Endothelial cell of umbilical vein (primary cell): ENCODE results near the gene CCSER1. TPM values are rescaled to one million over a fixed set of nuclear protein-coding genes. Genes with fewer than 3 reads are reported as not detected.
A peak's percentile ranks its signal among the peaks of the same experiment; 100 is the strongest.

Source experiments
- BruUV-seq: library from RNA; stranded (reverse); fragments of 400-500 nt; replicated peaks from 2 replicates; lab custom pipeline; 2021; lab: Mats Ljungman, UMichigan
- CTCF ChIA-PET: fragments of 300-600, 350-600 bp; sonication (Branson Sonifier 250); formaldehyde crosslinking; loops from one replicate; lab custom pipeline; 2021; ENCODE audit warnings: antibody characterized with exemption, inconsistent platforms; lab: Charles Lee
- POLR2A ChIA-PET: fragments of 300-600, 350-600 bp; sonication (Branson Sonifier 250); formaldehyde crosslinking; loops from one replicate; lab custom pipeline; 2021; ENCODE audit warnings: antibody characterized with exemption, inconsistent platforms; lab: Charles Lee
- DNase-seq: peaks from one replicate; pipeline ENCODE4 v3.0.0-alpha.2; 2011; ENCODE audit warnings: low read depth, low spot score
- FAIRE-seq: peaks from 2 replicates; lab custom pipeline; 2011; peaks lifted over from hg19 to GRCh38; lab: Jason Lieb, UNC
- H2AFZ ChIP-seq: 2 replicates; pipeline ENCODE4 v1.6.0; 2012; ENCODE audit warnings: low read depth, low read length, control low read depth, inconsistent platforms
- H3K27ac ChIP-seq: 2 replicates; pipeline ENCODE4 v1.5.1; 2011; ENCODE audit warnings: low read depth, mild to moderate bottlenecking, control low read depth, low read length, moderate library complexity; ENCODE audit not compliant: insufficient read depth
- H3K27me3 ChIP-seq, 2 experiments: 2 replicates each; pipeline versions ENCODE4 v1.6.0 to v1.6.1; 2011; ENCODE audit warnings: low read length in 2 of 2, mixed read lengths in 1 of 2; ENCODE audit not compliant: control insufficient read depth in 2 of 2, insufficient read depth in 2 of 2
- H3K36me3 ChIP-seq, 2 experiments: 2 replicates in 1 of 2; 3 replicates in 1 of 2; pipeline ENCODE4 v1.5.1; 2011; ENCODE audit warnings: low read length in 2 of 2, mild to moderate bottlenecking in 1 of 2, moderate library complexity in 1 of 2; ENCODE audit not compliant: control insufficient read depth in 2 of 2, insufficient read depth in 2 of 2; ENCODE audit errors: extremely low read depth in 1 of 2
- H3K4me1 ChIP-seq: 3 replicates; pipeline ENCODE4 v1.5.1; 2011; ENCODE audit warnings: mild to moderate bottlenecking, low read length; ENCODE audit not compliant: control insufficient read depth, insufficient read depth; ENCODE audit errors: extremely low read depth
- H3K4me2 ChIP-seq: 2 replicates; pipeline ENCODE4 v1.6.1; 2011; ENCODE audit warnings: low read length, control low read depth, mixed read lengths; ENCODE audit not compliant: insufficient read depth
- H3K4me3 ChIP-seq, 3 experiments: fragments of 200-600 bp in 1 of 3; sonication (generic), shearing (Covaris generic) in 1 of 3; replicated peaks in 1 of 3; 2 replicates each; pipeline ENCODE4 v1.5.1; 2011 to 2016; ENCODE audit warnings: control low read depth in 3 of 3, low read length in 3 of 3, mild to moderate bottlenecking in 2 of 3, inconsistent platforms in 1 of 3, low read depth in 1 of 3, moderate library complexity in 1 of 3; ENCODE audit not compliant: insufficient read depth in 1 of 3
- H3K79me2 ChIP-seq: 2 replicates; pipeline ENCODE4 v1.6.0; 2012; ENCODE audit warnings: low read length, inconsistent platforms; ENCODE audit not compliant: control insufficient read depth, insufficient read depth
- H3K9ac ChIP-seq: replicated peaks from 2 replicates; pipeline ENCODE3; 2011; ENCODE audit warnings: low read length, control low read depth; ENCODE audit not compliant: insufficient read depth; ENCODE audit errors: extremely low read depth
- H3K9me1 ChIP-seq: replicated peaks from 3 replicates; pipeline ENCODE4 v1.6.0; 2011; ENCODE audit warnings: mild to moderate bottlenecking, low read length; ENCODE audit not compliant: control insufficient read depth, insufficient read depth; ENCODE audit errors: extremely low read depth
- H3K9me3 ChIP-seq: replicated peaks from 2 replicates; pipeline ENCODE4 v1.5.1; 2012; ENCODE audit warnings: low read length, inconsistent platforms; ENCODE audit not compliant: control insufficient read depth, insufficient read depth
- H4K20me1 ChIP-seq: replicated peaks from 2 replicates; pipeline ENCODE3; 2011; ENCODE audit warnings: mild to moderate bottlenecking, low read length; ENCODE audit not compliant: control insufficient read depth, insufficient read depth; ENCODE audit errors: extremely low read depth
- EZH2 ChIP-seq: IDR thresholded peaks from 2 replicates; pipeline ENCODE4 v1.6.1; 2012; ENCODE audit warnings: borderline replicate concordance, low read depth, mild to moderate bottlenecking, moderate library complexity, low read length, inconsistent platforms; ENCODE audit not compliant: severe bottlenecking
- FOS ChIP-seq: IDR thresholded peaks from 2 replicates; pipeline ENCODE4 v1.6.1; 2011; ENCODE audit warnings: mild to moderate bottlenecking, low read length, moderate library complexity, borderline replicate concordance; ENCODE audit not compliant: insufficient read depth
- GATA2 ChIP-seq: IDR thresholded peaks from 2 replicates; pipeline ENCODE4 v1.7.0; 2011; ENCODE audit warnings: low read depth, mild to moderate bottlenecking, moderate library complexity, mixed read lengths, low read length; ENCODE audit not compliant: insufficient read length, insufficient read depth
- JUN ChIP-seq: IDR thresholded peaks from 2 replicates; pipeline ENCODE4 v1.6.1; 2011; ENCODE audit warnings: borderline replicate concordance, low read depth; ENCODE audit not compliant: insufficient read length, insufficient read depth
- MAX ChIP-seq: IDR thresholded peaks from 2 replicates; pipeline ENCODE4 v1.6.1; 2011; ENCODE audit not compliant: insufficient read depth, insufficient read length
- MYC ChIP-seq: IDR thresholded peaks from one replicate; pipeline ENCODE4 v1.6.1; 2011; ENCODE audit warnings: mild to moderate bottlenecking, low read depth, low read length
- POLR2A ChIP-seq: IDR thresholded peaks from 2 replicates; pipeline ENCODE4 v1.6.1; 2012; ENCODE audit warnings: low read depth, mild to moderate bottlenecking, control low read depth, low read length
- POLR2AphosphoS5 ChIP-seq: IDR thresholded peaks from 2 replicates; pipeline ENCODE4 v1.6.1; 2012; ENCODE audit warnings: low read depth, mild to moderate bottlenecking, control low read depth, low read length, moderate library complexity; ENCODE audit not compliant: insufficient read depth
- dilution Hi-C: fragments of 300-500 bp; cut with MboI; formaldehyde crosslinking; loops from one replicate; pipeline ENCODE4 v1.15.0; 2019; ENCODE audit warnings: low sequenced_read_pairs; ENCODE audit not compliant: extremely low pct_ligation_motif_present
- intact Hi-C: fragments of 100-400 bp; cut with micrococcal nuclease; formaldehyde crosslinking; loops from one replicate; pipeline ENCODE4 v1.10.0; 2022
- polyA plus RNA-seq, 4 experiments: library from polyadenylated mRNA; depleted of rRNA in 3 of 4; stranded (reverse) in 3 of 4; unstranded in 1 of 4; fragments of >200 nt; gene quantifications; 2 replicates each; pipeline versions ENCODE4 v1.2.1 to v1.2.3, GENCODE V29; 2011 to 2012; ENCODE audit warnings: missing spikeins in 1 of 4
- total RNA-seq: library from RNA; stranded (reverse); gene quantifications from 2 replicates; pipeline ENCODE4 v1.2.3, GENCODE V29; 2021
- TF ChIP-seq, protein P1 (sequence below), 2 donors: IDR thresholded peaks; 1 replicate in 1 of 2; 2 replicates in 1 of 2; pipeline ENCODE4 v1.5.1; 2011; ENCODE audit warnings: low read length in 2 of 2, mild to moderate bottlenecking in 2 of 2, moderate library complexity in 2 of 2, control low read depth in 1 of 2, inconsistent platforms in 1 of 2, low read depth in 1 of 2; ENCODE audit not compliant: insufficient read depth in 1 of 2; ENCODE audit errors: extremely low read depth in 1 of 2

The CCSER1 gene
- total and polyA plus RNA-seq, 2 donors (not counting 3 experiments of a cell fraction or from before 2014, with no cell fraction given): 0.11 to 1.8 TPM

- Histone ChIP-seq H3K27me3 (no peaks in the 10 kb centered on the region), H3K9ac (no peak overlapping the region), H4K20me1 (no peaks in the 10 kb centered on the region), H3K4me3 (no peak overlapping the region), H3K4me2 (no peak overlapping the region), H3K4me1 (no peaks in the 10 kb centered on the region), H2AFZ (peak overlapping the region; percentile 26), H3K9me1 (no peaks in the 10 kb centered on the region), H3K9me3 (no peaks in the 10 kb centered on the region), H3K27ac (no peak overlapping the region), H3K79me2 (no peaks in the 10 kb centered on the region), H3K36me3 (no peaks in the 10 kb centered on the region)
- no TSS peak for BruUV-seq
- DNase-seq (no peak), FAIRE-seq (no peak)
- intact Hi-C loops (no loop called here), dilution Hi-C loops (no loop called here)
- CTCF ChIA-PET: no interaction called here
- POLR2A ChIA-PET: no interaction called here
- no peak for TF ChIP-seq POLR2AphosphoS5
- no peak for TF ChIP-seq GATA2
- no peak for TF ChIP-seq MAX
- TF ChIP-seq EZH2: no peak
- no peak for TF ChIP-seq MYC
- no peak for TF ChIP-seq JUN
- TF ChIP-seq POLR2A: no peak
- TF ChIP-seq, protein P1, sequence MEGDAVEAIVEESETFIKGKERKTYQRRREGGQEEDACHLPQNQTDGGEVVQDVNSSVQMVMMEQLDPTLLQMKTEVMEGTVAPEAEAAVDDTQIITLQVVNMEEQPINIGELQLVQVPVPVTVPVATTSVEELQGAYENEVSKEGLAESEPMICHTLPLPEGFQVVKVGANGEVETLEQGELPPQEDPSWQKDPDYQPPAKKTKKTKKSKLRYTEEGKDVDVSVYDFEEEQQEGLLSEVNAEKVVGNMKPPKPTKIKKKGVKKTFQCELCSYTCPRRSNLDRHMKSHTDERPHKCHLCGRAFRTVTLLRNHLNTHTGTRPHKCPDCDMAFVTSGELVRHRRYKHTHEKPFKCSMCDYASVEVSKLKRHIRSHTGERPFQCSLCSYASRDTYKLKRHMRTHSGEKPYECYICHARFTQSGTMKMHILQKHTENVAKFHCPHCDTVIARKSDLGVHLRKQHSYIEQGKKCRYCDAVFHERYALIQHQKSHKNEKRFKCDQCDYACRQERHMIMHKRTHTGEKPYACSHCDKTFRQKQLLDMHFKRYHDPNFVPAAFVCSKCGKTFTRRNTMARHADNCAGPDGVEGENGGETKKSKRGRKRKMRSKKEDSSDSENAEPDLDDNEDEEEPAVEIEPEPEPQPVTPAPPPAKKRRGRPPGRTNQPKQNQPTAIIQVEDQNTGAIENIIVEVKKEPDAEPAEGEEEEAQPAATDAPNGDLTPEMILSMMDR (IDR thresholded peaks at IDR 0.05; ENCODE audit: extremely low read depth in 1 of 2, insufficient read depth in 1 of 2, low read depth in 1 of 2, low read length in 2 of 2): no peak
- no peak for TF ChIP-seq FOS
These were observed 222.4 kb downstream of the CCSER1 start for GRCh38 chr4:90349636-90350035.
